ENCODE measurements around the gene P3H2. TPM values are rescaled to one million over a fixed set of nuclear protein-coding genes. Genes with fewer than 3 reads are reported as not detected.

Gene P3H2
- total RNA-seq, 1 donor = 0.84 TPM

GRCh38 chr3:190036631-190037030 is 84.1 kb downstream of the P3H2 start:
- no peaks in the 10 kb centered on the region for H3K4me1 ChIP-seq (ENCODE audit: insufficient read depth, low read length)
- no peaks in the 10 kb centered on the region for H3K9me3 ChIP-seq (ENCODE audit: low read depth, low read length)
- no peak overlapping the region for H3K4me3 ChIP-seq (ENCODE audit: low read length)
- no peaks in the 10 kb centered on the region for H3K27me3 ChIP-seq (ENCODE audit: insufficient read depth, low read length)

GRCh38 chr3:190034446-190034845 is 86.3 kb downstream of the P3H2 start:
- no peak overlapping the region for H3K4me3 ChIP-seq (ENCODE audit: low read length)
- no peaks in the 10 kb centered on the region for H3K27me3 ChIP-seq (ENCODE audit: insufficient read depth, low read length)
- no peaks in the 10 kb centered on the region for H3K9me3 ChIP-seq (ENCODE audit: low read depth, low read length)
- no peaks in the 10 kb centered on the region for H3K4me1 ChIP-seq (ENCODE audit: insufficient read depth, low read length)

- Histone ChIP-seq H3K4me1 (ENCODE audit: insufficient read depth, low read length) (no peaks in the 10 kb centered on the region), H3K9me3 (ENCODE audit: low read depth, low read length) (no peaks in the 10 kb centered on the region), H3K4me3 (ENCODE audit: low read length) (no peak overlapping the region), H3K27me3 (ENCODE audit: insufficient read depth, low read length) (no peaks in the 10 kb centered on the region)
These were observed 87.8 kb downstream of the P3H2 start for GRCh38 chr3:190032923-190033322.

GRCh38 chr3:190031887-190032752 is 88.6 kb downstream of the P3H2 start:
- Histone ChIP-seq H3K9me3 (ENCODE audit: low read depth, low read length) (no peaks in the 10 kb centered on the region), H3K4me3 (ENCODE audit: low read length) (no peak overlapping the region), H3K27me3 (ENCODE audit: insufficient read depth, low read length) (no peaks in the 10 kb centered on the region), H3K4me1 (ENCODE audit: insufficient read depth, low read length) (no peaks in the 10 kb centered on the region)

GRCh38 chr3:190027116-190027515 is 93.6 kb downstream of the P3H2 start:
- Histone ChIP-seq H3K9me3 (ENCODE audit: low read depth, low read length) (no peaks in the 10 kb centered on the region), H3K4me1 (ENCODE audit: insufficient read depth, low read length) (no peaks in the 10 kb centered on the region), H3K4me3 (ENCODE audit: low read length) (no peak overlapping the region), H3K27me3 (ENCODE audit: insufficient read depth, low read length) (no peaks in the 10 kb centered on the region)

GRCh38 chr3:190026154-190026553 is 94.5 kb downstream of the P3H2 start:
- Histone ChIP-seq H3K4me1 (ENCODE audit: insufficient read depth, low read length) (no peaks in the 10 kb centered on the region), H3K9me3 (ENCODE audit: low read depth, low read length) (no peaks in the 10 kb centered on the region), H3K27me3 (ENCODE audit: insufficient read depth, low read length) (no peaks in the 10 kb centered on the region), H3K4me3 (ENCODE audit: low read length) (no peak overlapping the region)

- no peaks in the 10 kb centered on the region for H3K4me1 ChIP-seq (ENCODE audit: insufficient read depth, low read length)
- H3K4me3 ChIP-seq (ENCODE audit: low read length) = no peak overlapping the region
- H3K9me3 ChIP-seq (ENCODE audit: low read depth, low read length) = no peaks in the 10 kb centered on the region
- H3K27me3 ChIP-seq (ENCODE audit: insufficient read depth, low read length) = no peaks in the 10 kb centered on the region
These were observed 95.8 kb downstream of the P3H2 start for GRCh38 chr3:190024912-190025311.

GRCh38 chr3:190019844-190020243 is 100.9 kb downstream of the P3H2 start:
- Histone ChIP-seq H3K4me3 (ENCODE audit: low read length) (no peak overlapping the region), H3K9me3 (ENCODE audit: low read depth, low read length) (no peaks in the 10 kb centered on the region), H3K4me1 (ENCODE audit: insufficient read depth, low read length) (no peaks in the 10 kb centered on the region), H3K27me3 (ENCODE audit: insufficient read depth, low read length) (no peaks in the 10 kb centered on the region)

GRCh38 chr3:190019006-190019405 is 101.7 kb downstream of the P3H2 start:
- Histone ChIP-seq H3K9me3 (ENCODE audit: low read depth, low read length) (no peaks in the 10 kb centered on the region), H3K27me3 (ENCODE audit: insufficient read depth, low read length) (no peaks in the 10 kb centered on the region), H3K4me1 (ENCODE audit: insufficient read depth, low read length) (no peaks in the 10 kb centered on the region), H3K4me3 (ENCODE audit: low read length) (no peak overlapping the region)

GRCh38 chr3:190018460-190018859 is 102.2 kb downstream of the P3H2 start:
- no peak overlapping the region for H3K4me3 ChIP-seq (ENCODE audit: low read length)
- no peaks in the 10 kb centered on the region for H3K9me3 ChIP-seq (ENCODE audit: low read depth, low read length)
- no peaks in the 10 kb centered on the region for H3K27me3 ChIP-seq (ENCODE audit: insufficient read depth, low read length)
- no peaks in the 10 kb centered on the region for H3K4me1 ChIP-seq (ENCODE audit: insufficient read depth, low read length)

GRCh38 chr3:190017521-190018288 is 103.0 kb downstream of the P3H2 start:
- Histone ChIP-seq H3K4me1 (ENCODE audit: insufficient read depth, low read length) (no peaks in the 10 kb centered on the region), H3K9me3 (ENCODE audit: low read depth, low read length) (no peaks in the 10 kb centered on the region), H3K27me3 (ENCODE audit: insufficient read depth, low read length) (no peaks in the 10 kb centered on the region), H3K4me3 (ENCODE audit: low read length) (no peak overlapping the region)

- Histone ChIP-seq H3K9me3 (ENCODE audit: low read depth, low read length) (no peaks in the 10 kb centered on the region), H3K4me1 (ENCODE audit: insufficient read depth, low read length) (no peaks in the 10 kb centered on the region), H3K4me3 (ENCODE audit: low read length) (no peak overlapping the region), H3K27me3 (ENCODE audit: insufficient read depth, low read length) (no peaks in the 10 kb centered on the region)
These were observed 103.7 kb downstream of the P3H2 start for GRCh38 chr3:190016966-190017365.

- Histone ChIP-seq H3K4me3 (ENCODE audit: low read length) (no peak overlapping the region), H3K27me3 (ENCODE audit: insufficient read depth, low read length) (no peaks in the 10 kb centered on the region), H3K9me3 (ENCODE audit: low read depth, low read length) (no peaks in the 10 kb centered on the region), H3K4me1 (ENCODE audit: insufficient read depth, low read length) (no peaks in the 10 kb centered on the region)
These were observed 105.8 kb downstream of the P3H2 start for GRCh38 chr3:190014940-190015339.

GRCh38 chr3:190013943-190014924 is 106.5 kb downstream of the P3H2 start:
- Histone ChIP-seq H3K4me3 (ENCODE audit: low read length) (no peak overlapping the region), H3K27me3 (ENCODE audit: insufficient read depth, low read length) (no peaks in the 10 kb centered on the region), H3K9me3 (ENCODE audit: low read depth, low read length) (no peaks in the 10 kb centered on the region), H3K4me1 (ENCODE audit: insufficient read depth, low read length) (no peaks in the 10 kb centered on the region)

GRCh38 chr3:190012784-190013183 is 107.9 kb downstream of the P3H2 start:
- H3K4me1 ChIP-seq (ENCODE audit: insufficient read depth, low read length) = no peaks in the 10 kb centered on the region
- no peaks in the 10 kb centered on the region for H3K9me3 ChIP-seq (ENCODE audit: low read depth, low read length)
- H3K27me3 ChIP-seq (ENCODE audit: insufficient read depth, low read length) = no peaks in the 10 kb centered on the region
- no peak overlapping the region for H3K4me3 ChIP-seq (ENCODE audit: low read length)
